ENCODE results near the gene TNIP2. TPM values are rescaled to one million over a fixed set of nuclear protein-coding genes. Genes with fewer than 3 reads are reported as not detected.

The TNIP2 gene
- total and polyA plus RNA-seq, 2 of the 13 experiments (the other 11 are each of a cell fraction or from before 2014, with no cell fraction given) = 25.6 to 38.0 TPM

- in situ Hi-C loops (cut with HindIII; ENCODE audit: extremely low pct_ligation_motif_present, low pct_unique_long_range_greater_than_20kb) = no loop called here
- H3K79me2 ChIP-seq (ENCODE audit: insufficient read depth, low read length) = peaks cover 1% of the 10 kb centered on the region
- H3K36me3 ChIP-seq (replicated peaks in 1 of 2; ENCODE audit: control insufficient read depth in 1 of 2, insufficient read depth in 2 of 2, low read length in 2 of 2) = peaks cover 19 to 49% of the 10 kb centered on the region in 2 experiments
- H3K9ac ChIP-seq (ENCODE audit: insufficient read depth, low read depth, low read length) = no peak overlapping the region
- H3K27me3 ChIP-seq (ENCODE audit: control insufficient read depth in 1 of 2, insufficient read depth in 2 of 2, low read length in 2 of 2) = no peaks in the 10 kb centered on the region
- intact Hi-C loops (cut with micrococcal nuclease; ENCODE audit: unreplicated experiment) = no loop called here
- WGBS (ENCODE audit: low lambda C conversion rate) = 85% methylated on average over 12 of the region's 16 CpGs
- peaks cover 2% of the 10 kb centered on the region; the same call in 1 of the 2 replicates for H3K4me1 ChIP-seq (ENCODE audit: insufficient read depth, low read length)
- CTCF ChIA-PET (ENCODE audit: low intra/inter-chr PET ratio, low total read pairs) = no interaction called here
- no peaks in the 10 kb centered on the region for H3K9me3 ChIP-seq (ENCODE audit: low read length)
- H4K20me1 ChIP-seq (ENCODE audit: insufficient read depth, low read length) = no peaks in the 10 kb centered on the region
- H3K4me2 ChIP-seq (ENCODE audit: low read depth, low read length) = no peak overlapping the region
- no peak for ATAC-seq
- BruUV-seq (replicated peaks) = no TSS peak
- H2AFZ ChIP-seq (ENCODE audit: low read length) = no peak overlapping the region
- POLR2A ChIA-PET = no interaction called here
- DNase-seq (ENCODE audit: low spot score) = no peak
- TF ChIP-seq FOSL2 (CRISPR knock-in tag; IDR thresholded peaks at IDR 0.05) (no peak), ZNF788 (CRISPR knock-in tag; IDR thresholded peaks at IDR 0.05; ENCODE audit: borderline replicate concordance) (no peak), SOX5 (CRISPR knock-in tag; IDR thresholded peaks at IDR 0.05; ENCODE audit: borderline replicate concordance) (no peak), GABPB1 (CRISPR knock-in tag; IDR thresholded peaks at IDR 0.05) (no peak), ZNF629 (CRISPR knock-in tag; conservative IDR thresholded peaks at IDR 0.05) (no peak), DNMT1 (CRISPR knock-in tag; IDR thresholded peaks at IDR 0.05) (no peak), NR2F2 (IDR thresholded peaks at IDR 0.05; ENCODE audit: borderline replicate concordance, low read depth) (no peak), TCF7 (IDR thresholded peaks at IDR 0.05; ENCODE audit: low read depth) (no peak), SNRNP70 (IDR thresholded peaks at IDR 0.05; ENCODE audit: low read depth, low read length) (no peak), KAT8 (CRISPR knock-in tag; IDR thresholded peaks at IDR 0.05) (no peak), ZSCAN31 (CRISPR knock-in tag; IDR thresholded peaks at IDR 0.05; ENCODE audit: low read depth) (no peak), SPEN (CRISPR knock-in tag; IDR thresholded peaks at IDR 0.05; ENCODE audit: low read depth) (no peak)
- H3K27ac ChIP-seq (ENCODE audit: extremely low read length, insufficient read depth, low read length) = no peak overlapping the region
- H3K4me3 ChIP-seq (replicated peaks in 1 of 3; ENCODE audit: insufficient read depth in 1 of 3, low read depth in 2 of 3, low read length in 3 of 3) = no peak overlapping the region
- FAIRE-seq = no peak
Measured at GRCh38 chr4:2746891-2747695, 9.0 kb downstream of the TNIP2 start.
